CD4-positive, alpha-beta T cell (primary cell): Measurements from ENCODE around the gene S100B. TPM values are rescaled to one million over a fixed set of nuclear protein-coding genes. Genes with fewer than 3 reads are reported as not detected.

ENCODE experiments used
- ATAC-seq: fragments of 200-7000 bp; cut with Tn5 transposase; one replicate; pipeline ENCODE4 v1.10.0; 2022; ENCODE audit warnings: mild to moderate bottlenecking; ENCODE audit not compliant: poor library complexity
- CTCF ChIA-PET: fragments of 350-600 bp; sonication (Branson Sonifier 250); formaldehyde crosslinking; loops from one replicate; lab custom pipeline; 2021; ENCODE audit warnings: antibody characterized with exemption, inconsistent platforms; lab: Charles Lee
- POLR2A ChIA-PET: fragments of 350-600 bp; sonication (Branson Sonifier 250); formaldehyde crosslinking; loops from one replicate; lab custom pipeline; 2021; ENCODE audit warnings: antibody characterized with exemption, inconsistent platforms; lab: Charles Lee
- DNase-seq, 14 experiments: peaks; one replicate each; pipeline ENCODE4 v3.0.0-alpha.2; 2013 to 2020; ENCODE audit warnings: mixed read lengths in 2 of 14
- H3K27ac ChIP-seq, 2 donors: one replicate each; pipeline versions ENCODE4 v1.5.1 to v1.7.0; 2013; ENCODE audit warnings: low read length in 2 of 2, low read depth in 1 of 2, mild to moderate bottlenecking in 1 of 2
- H3K27me3 ChIP-seq, 2 experiments: 1 replicate in 1 of 2; 2 replicates in 1 of 2; pipeline versions ENCODE4 v1.6.1 to v1.7.0; 2013; ENCODE audit warnings: low read length in 2 of 2, control low read depth in 1 of 2, mild to moderate bottlenecking in 1 of 2, moderate library complexity in 1 of 2; ENCODE audit not compliant: insufficient read depth in 2 of 2, control insufficient read depth in 1 of 2
- H3K36me3 ChIP-seq: one replicate; pipeline ENCODE4 v1.6.1; 2013; ENCODE audit warnings: low read length, control low read depth; ENCODE audit not compliant: insufficient read depth
- H3K4me1 ChIP-seq: one replicate; pipeline ENCODE4 v1.6.1; 2013; ENCODE audit warnings: low read length, control low read depth; ENCODE audit not compliant: insufficient read depth
- H3K4me3 ChIP-seq: one replicate; pipeline ENCODE4 v1.5.1; 2013; ENCODE audit warnings: mild to moderate bottlenecking, low read length, moderate library complexity
- H3K9me3 ChIP-seq, 2 experiments: 1 replicate in 1 of 2; 2 replicates in 1 of 2; pipeline versions ENCODE4 v1.6.1 to v1.7.0; 2013; ENCODE audit warnings: low read length in 2 of 2, mild to moderate bottlenecking in 2 of 2, control low read depth in 1 of 2, moderate library complexity in 1 of 2; ENCODE audit not compliant: control insufficient read depth in 1 of 2, insufficient read depth in 1 of 2
- H3K27ac Mint-ChIP-seq: one replicate; pipeline ENCODE4 v1.8.0; 2020; ENCODE audit warnings: mixed read lengths
- H3K27me3 Mint-ChIP-seq: one replicate; pipeline ENCODE4 v1.8.0; 2021; ENCODE audit warnings: mixed read lengths
- H3K36me3 Mint-ChIP-seq: one replicate; pipeline ENCODE4 v1.8.0; 2021; ENCODE audit warnings: low read depth, mixed read lengths
- H3K4me1 Mint-ChIP-seq: one replicate; pipeline ENCODE4 v1.8.0; 2021; ENCODE audit warnings: low read depth, mixed read lengths
- H3K4me3 Mint-ChIP-seq: one replicate; pipeline ENCODE4 v1.8.0; 2020; ENCODE audit warnings: mild to moderate bottlenecking, mixed read lengths
- H3K9me3 Mint-ChIP-seq: one replicate; pipeline ENCODE4 v1.8.0; 2020; ENCODE audit warnings: mixed read lengths
- intact Hi-C, 2 experiments: fragments of 100-400 bp; cut with DNase I in 1 of 2; cut with micrococcal nuclease in 1 of 2; formaldehyde crosslinking; loops; one replicate each; pipeline versions ENCODE4 v1.15.1 to v1.9.0; 2023 to 2025; cut with DNase I, micrococcal nuclease
- total RNA-seq, 174 experiments: library from RNA in 2 of 174; stranded (reverse) in 2 of 174; gene quantifications; one replicate each; pipeline ENCODE4 v1.2.3 and lab custom pipeline; 2021 to 2026
- TF ChIP-seq, protein P1 (sequence below): fragments of 200-600 bp; IDR thresholded peaks from one replicate; pipeline ENCODE4 v1.8.0; 2022; ENCODE audit warnings: antibody characterized with exemption, mild to moderate bottlenecking

The S100B gene
- total RNA-seq, 2 experiments from 2014 or later, result 0.47 to 0.52 TPM

DNA sequence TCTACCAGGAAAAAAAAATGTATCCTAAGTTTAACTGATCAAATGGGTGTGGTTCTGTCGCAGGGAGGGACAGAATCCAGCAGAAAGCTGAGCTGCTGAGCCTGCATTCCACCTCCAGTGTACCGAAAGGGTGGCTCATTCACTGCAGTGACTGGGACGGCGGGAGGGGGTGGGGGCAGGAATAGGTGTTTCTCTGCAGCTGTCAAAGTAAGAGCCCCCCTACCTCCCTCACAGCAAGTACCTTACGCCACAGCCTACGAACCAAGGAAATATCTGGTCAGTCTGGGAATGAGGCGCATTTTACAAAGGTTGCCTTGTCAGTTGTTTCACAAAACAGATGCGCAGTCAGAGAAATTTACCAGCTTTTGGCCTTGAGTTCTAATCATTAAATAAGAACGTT lies 1.7 kb downstream of the S100B start:
- no peaks in the 10 kb centered on the region for H3K9me3 ChIP-seq
- DNase-seq, result no peak
- intact Hi-C loops, result no loop called here
- Mint-ChIP-seq H3K27me3 (no peaks in the 10 kb centered on the region), H3K36me3 (no peaks in the 10 kb centered on the region), H3K4me1 (peaks cover 67% of the 10 kb centered on the region), H3K27ac (no peak overlapping the region), H3K4me3 (no peak overlapping the region), H3K9me3 (no peaks in the 10 kb centered on the region)
- no peak overlapping the region for H3K27ac ChIP-seq
- CTCF ChIA-PET, result no interaction called here
- POLR2A ChIA-PET, result interaction anchor here (2.3 kb wide), 1 partner anchor 32 kb away, joined by 5 read pairs; the partner anchor contains the start of gene PRMT2
- ATAC-seq, result no peak
- H3K4me1 ChIP-seq, result peaks cover 42% of the 10 kb centered on the region
- H3K36me3 ChIP-seq, result no peaks in the 10 kb centered on the region
- no peak overlapping the region for H3K4me3 ChIP-seq
- no peaks in the 10 kb centered on the region for H3K27me3 ChIP-seq
- TF ChIP-seq, protein P1, sequence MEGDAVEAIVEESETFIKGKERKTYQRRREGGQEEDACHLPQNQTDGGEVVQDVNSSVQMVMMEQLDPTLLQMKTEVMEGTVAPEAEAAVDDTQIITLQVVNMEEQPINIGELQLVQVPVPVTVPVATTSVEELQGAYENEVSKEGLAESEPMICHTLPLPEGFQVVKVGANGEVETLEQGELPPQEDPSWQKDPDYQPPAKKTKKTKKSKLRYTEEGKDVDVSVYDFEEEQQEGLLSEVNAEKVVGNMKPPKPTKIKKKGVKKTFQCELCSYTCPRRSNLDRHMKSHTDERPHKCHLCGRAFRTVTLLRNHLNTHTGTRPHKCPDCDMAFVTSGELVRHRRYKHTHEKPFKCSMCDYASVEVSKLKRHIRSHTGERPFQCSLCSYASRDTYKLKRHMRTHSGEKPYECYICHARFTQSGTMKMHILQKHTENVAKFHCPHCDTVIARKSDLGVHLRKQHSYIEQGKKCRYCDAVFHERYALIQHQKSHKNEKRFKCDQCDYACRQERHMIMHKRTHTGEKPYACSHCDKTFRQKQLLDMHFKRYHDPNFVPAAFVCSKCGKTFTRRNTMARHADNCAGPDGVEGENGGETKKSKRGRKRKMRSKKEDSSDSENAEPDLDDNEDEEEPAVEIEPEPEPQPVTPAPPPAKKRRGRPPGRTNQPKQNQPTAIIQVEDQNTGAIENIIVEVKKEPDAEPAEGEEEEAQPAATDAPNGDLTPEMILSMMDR, result no peak

DNA sequence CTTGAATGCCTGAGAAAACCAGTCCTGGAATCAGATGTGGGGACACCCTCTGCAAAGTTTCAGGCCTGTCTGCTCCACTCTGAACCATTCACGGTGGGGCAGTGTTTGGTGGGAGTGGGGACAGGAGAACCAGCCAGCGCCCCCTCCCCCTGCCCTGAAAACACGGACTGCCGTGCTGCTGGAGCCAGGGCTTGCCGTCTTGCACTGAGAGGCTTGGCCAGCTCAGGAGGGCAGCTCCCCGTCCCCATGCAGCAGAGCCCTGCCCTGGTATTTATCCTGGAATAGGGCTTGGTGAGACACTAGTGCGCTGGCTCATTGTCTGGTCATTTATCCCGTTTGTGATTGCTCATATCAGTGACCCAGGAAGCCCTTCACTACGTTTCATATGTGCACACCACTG lies 3.9 kb downstream of the S100B start:
- H3K4me1 ChIP-seq, result peaks cover 26% of the 10 kb centered on the region
- H3K27ac ChIP-seq, result no peak overlapping the region
- TF ChIP-seq, protein P1, result no peak
- Mint-ChIP-seq H3K4me3 (no peak overlapping the region), H3K4me1 (peaks cover 44% of the 10 kb centered on the region), H3K27ac (no peak overlapping the region), H3K9me3 (no peaks in the 10 kb centered on the region), H3K27me3 (no peaks in the 10 kb centered on the region), H3K36me3 (no peaks in the 10 kb centered on the region)
- intact Hi-C loops, result no loop called here
- H3K9me3 ChIP-seq, result peaks cover 0 to 6% of the 10 kb centered on the region in 2 experiments
- ChIA-PET CTCF (no interaction called here), POLR2A (interaction anchor here (0.6 kb wide), 1 partner anchor 33 kb away, joined by 3 read pairs; no protein-coding TSS in a partner anchor)
- H3K36me3 ChIP-seq, result no peaks in the 10 kb centered on the region
- H3K27me3 ChIP-seq, result no peaks in the 10 kb centered on the region
- no peak overlapping the region for H3K4me3 ChIP-seq
- no peak for ATAC-seq
- no peak for DNase-seq

DNA sequence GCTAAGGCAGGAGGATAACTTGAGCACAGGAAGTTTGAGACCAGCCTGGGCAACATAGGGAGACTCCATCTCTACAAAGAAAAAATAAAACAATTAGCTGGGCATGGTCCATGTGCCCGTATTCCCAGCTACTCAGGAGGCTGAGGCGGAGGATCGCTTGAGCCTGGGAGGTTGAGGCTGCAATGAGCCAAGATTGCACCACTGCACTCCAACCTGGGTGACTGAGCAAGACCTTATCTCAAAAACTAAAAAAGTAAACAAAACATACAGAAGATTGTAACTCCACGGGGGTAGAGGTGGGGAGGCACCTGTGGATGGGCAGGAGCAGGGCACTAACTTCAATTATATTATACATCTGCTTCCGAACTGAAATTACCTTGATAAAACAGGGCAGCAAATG lies 4.6 kb downstream of the S100B start:
- ATAC-seq (no peak), DNase-seq (no peak)
- POLR2A ChIA-PET, result no interaction called here
- Histone ChIP-seq H3K4me1 (peaks cover 19% of the 10 kb centered on the region), H3K27me3 (no peaks in the 10 kb centered on the region), H3K4me3 (no peak overlapping the region), H3K9me3 (peaks cover 0 to 6% of the 10 kb centered on the region in 2 experiments), H3K27ac (no peak overlapping the region), H3K36me3 (no peaks in the 10 kb centered on the region)
- intact Hi-C loops, result no loop called here
- Mint-ChIP-seq H3K27ac (no peak overlapping the region), H3K9me3 (no peaks in the 10 kb centered on the region), H3K36me3 (no peaks in the 10 kb centered on the region), H3K27me3 (no peaks in the 10 kb centered on the region), H3K4me3 (no peak overlapping the region), H3K4me1 (peaks cover 38% of the 10 kb centered on the region)
- TF ChIP-seq, protein P1, result no peak
- CTCF ChIA-PET, result no interaction called here
